ENCODE data around the gene FAM78A.

The FAM78A gene

GRCh38 chr9:131318231-131319085, 42.1 kb upstream of the FAM78A start:
- DNase-seq (ENCODE audit: low read depth): no peak
- TF ChIP-seq CTCF (IDR thresholded peaks at IDR 0.05; ENCODE audit: control insufficient read depth, extremely low read depth, insufficient read depth): no peak
- H3K4me3 ChIP-seq (ENCODE audit: low read depth, low read length): no peak overlapping the region

- TF ChIP-seq CTCF (IDR thresholded peaks at IDR 0.05; ENCODE audit: control insufficient read depth, extremely low read depth, insufficient read depth): no peak
- H3K4me3 ChIP-seq (ENCODE audit: low read depth, low read length): no peak overlapping the region
- DNase-seq (ENCODE audit: low read depth): no peak
These were observed 36.8 kb upstream of the FAM78A start for GRCh38 chr9:131312822-131313770.

GRCh38 chr9:131312246-131312645, 35.9 kb upstream of the FAM78A start:
- TF ChIP-seq CTCF (IDR thresholded peaks at IDR 0.05; ENCODE audit: control insufficient read depth, extremely low read depth, insufficient read depth): no peak
- H3K4me3 ChIP-seq (ENCODE audit: low read depth, low read length): no peak overlapping the region
- DNase-seq (ENCODE audit: low read depth): no peak

GRCh38 chr9:131310833-131311554, 34.7 kb upstream of the FAM78A start:
- DNase-seq (ENCODE audit: low read depth): no peak
- TF ChIP-seq CTCF (IDR thresholded peaks at IDR 0.05; ENCODE audit: control insufficient read depth, extremely low read depth, insufficient read depth): no peak

GRCh38 chr9:131309530-131310276, 33.4 kb upstream of the FAM78A start:
- no peak overlapping the region for H3K4me3 ChIP-seq (ENCODE audit: low read depth, low read length)
- TF ChIP-seq CTCF (IDR thresholded peaks at IDR 0.05; ENCODE audit: control insufficient read depth, extremely low read depth, insufficient read depth): no peak
- no peak for DNase-seq (ENCODE audit: low read depth)

More at GRCh38 chr9:131310833-131311554, 34.7 kb upstream of the FAM78A start:
- H3K4me3 ChIP-seq (ENCODE audit: low read depth, low read length): no peak overlapping the region

All from LNCaP clone FGC (cell line).